GM12872 (cell line): ENCODE data around the gene C9orf85.

Experiments used
- TF ChIP-seq, protein P1 (sequence below): IDR thresholded peaks from 3 replicates; pipeline ENCODE4 v1.5.1; 2011; ENCODE audit warnings: low read depth, mild to moderate bottlenecking, low read length, moderate library complexity; ENCODE audit not compliant: insufficient read depth

The C9orf85 gene

DNA sequence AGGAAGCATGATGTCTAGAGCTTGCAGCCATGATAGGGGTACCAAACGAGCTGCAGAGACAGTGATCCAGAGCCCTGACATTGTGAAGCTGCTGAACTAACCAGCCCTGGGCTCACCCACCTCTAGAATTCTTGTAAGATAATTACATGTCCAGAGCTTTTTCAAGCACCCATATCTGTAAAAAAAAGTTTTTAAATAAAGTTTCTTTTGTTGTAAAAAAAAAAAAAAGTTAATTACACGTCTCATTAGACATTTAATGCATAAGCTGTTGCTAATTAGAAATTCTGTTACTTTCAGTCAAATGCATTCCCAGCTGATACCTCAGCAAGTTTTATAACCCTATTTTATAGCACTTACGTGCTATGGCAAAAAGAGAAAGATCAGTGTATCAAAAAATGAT lies 65.6 kb downstream of the C9orf85 start:
- TF ChIP-seq, protein P1, sequence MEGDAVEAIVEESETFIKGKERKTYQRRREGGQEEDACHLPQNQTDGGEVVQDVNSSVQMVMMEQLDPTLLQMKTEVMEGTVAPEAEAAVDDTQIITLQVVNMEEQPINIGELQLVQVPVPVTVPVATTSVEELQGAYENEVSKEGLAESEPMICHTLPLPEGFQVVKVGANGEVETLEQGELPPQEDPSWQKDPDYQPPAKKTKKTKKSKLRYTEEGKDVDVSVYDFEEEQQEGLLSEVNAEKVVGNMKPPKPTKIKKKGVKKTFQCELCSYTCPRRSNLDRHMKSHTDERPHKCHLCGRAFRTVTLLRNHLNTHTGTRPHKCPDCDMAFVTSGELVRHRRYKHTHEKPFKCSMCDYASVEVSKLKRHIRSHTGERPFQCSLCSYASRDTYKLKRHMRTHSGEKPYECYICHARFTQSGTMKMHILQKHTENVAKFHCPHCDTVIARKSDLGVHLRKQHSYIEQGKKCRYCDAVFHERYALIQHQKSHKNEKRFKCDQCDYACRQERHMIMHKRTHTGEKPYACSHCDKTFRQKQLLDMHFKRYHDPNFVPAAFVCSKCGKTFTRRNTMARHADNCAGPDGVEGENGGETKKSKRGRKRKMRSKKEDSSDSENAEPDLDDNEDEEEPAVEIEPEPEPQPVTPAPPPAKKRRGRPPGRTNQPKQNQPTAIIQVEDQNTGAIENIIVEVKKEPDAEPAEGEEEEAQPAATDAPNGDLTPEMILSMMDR, result no peak

DNA sequence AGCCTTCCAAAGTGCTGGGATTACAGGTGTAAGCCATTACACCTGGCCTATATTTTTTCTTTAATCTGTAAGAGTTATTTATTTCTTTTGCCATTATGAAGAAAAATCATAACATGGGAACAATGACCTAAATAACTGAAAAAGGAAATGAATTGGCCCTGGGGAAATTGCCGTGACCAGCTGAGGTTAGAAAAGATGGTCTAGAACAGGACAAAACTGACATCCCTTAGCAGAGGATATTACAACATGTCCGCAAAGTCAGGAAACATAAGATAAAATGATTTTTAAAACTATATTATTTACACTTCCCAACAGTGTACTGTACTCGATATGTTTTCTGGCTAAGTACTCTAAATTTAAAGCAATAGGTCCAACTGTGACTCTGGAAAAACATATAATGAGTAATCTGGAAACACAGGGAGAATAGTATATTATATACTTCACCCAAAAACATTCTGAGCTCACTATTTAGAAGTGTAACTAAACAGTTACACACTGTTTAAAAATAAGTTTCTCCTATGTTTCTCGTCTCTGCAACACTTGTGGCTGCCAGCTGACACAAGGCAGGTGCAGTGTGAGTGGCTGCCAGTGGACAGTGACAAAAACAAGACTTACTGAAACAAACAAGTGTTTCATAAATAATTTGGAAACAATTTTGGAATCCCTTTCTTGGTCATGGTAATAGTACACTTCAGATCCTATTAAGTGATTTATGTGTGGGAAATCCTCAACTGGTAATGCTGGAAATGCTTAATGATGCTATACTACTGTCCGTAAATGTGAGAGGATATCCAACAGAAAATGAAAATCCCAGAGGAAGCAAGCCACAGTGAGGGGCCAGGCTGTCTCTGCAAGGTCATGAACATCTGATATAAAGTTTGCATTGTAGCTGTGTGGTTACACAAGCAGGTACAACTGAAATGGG lies 69.1 kb downstream of the C9orf85 start:
- TF ChIP-seq, protein P1, result no peak

DNA sequence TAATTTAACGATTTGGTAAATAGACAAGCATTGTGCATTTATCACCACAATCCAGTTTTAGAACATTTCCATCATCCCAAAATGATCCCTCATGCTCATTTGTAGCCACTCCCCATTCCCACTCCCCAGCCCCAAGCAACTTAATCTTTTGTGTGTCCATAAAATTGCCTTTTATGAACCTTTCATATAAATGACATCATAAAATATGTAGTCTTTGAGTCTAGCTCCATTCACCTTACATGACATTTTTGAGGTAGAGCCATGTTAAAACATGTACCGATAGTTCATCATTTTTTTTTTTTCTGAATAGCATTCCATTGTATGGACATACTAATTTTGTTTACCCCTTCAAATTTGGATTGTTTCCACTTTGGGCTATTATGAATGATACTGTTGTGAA lies 70.5 kb downstream of the C9orf85 start:
- TF ChIP-seq, protein P1, result no peak

DNA sequence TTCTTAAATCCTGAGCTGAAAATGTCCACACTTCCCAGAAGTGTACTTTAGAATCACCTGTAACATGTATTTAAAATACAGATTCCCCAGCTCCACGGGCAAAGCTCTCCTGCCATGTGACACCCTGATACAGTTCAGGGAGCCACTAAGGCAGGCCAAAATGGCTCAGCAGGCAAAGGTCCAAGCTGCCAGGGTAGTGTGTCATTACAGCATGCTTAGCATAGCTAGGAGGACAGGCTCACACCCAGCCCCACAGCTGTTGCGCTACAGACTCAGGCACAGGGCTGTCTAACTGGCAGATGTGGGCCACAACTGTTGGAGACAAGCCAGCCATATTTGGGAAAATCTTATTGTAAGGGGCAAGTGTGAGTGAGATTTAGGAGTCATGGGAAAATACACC lies 73.0 kb downstream of the C9orf85 start:
- TF ChIP-seq, protein P1, result no peak

DNA sequence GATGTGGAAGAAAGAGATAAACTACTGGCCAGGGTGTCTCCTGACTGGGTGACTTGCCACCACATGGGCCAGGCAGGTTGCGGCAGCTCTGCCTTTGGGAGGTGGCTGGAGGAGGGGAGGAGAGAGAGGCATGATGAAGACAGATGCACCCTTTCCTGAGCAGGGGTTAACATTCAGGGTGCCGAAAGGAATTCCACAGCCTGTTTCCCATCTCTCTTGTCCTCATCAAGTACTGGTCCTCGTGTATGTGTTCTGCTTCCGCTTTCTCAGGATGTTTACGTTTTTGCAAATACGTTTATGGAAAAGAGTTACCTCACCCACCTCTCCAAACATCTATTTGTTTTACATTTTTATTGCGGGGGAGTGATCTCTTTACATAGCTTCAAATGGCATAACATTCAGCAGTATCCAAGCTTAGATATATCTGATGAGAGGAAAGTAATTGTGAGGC lies 73.4 kb downstream of the C9orf85 start:
- TF ChIP-seq, protein P1, result no peak

DNA sequence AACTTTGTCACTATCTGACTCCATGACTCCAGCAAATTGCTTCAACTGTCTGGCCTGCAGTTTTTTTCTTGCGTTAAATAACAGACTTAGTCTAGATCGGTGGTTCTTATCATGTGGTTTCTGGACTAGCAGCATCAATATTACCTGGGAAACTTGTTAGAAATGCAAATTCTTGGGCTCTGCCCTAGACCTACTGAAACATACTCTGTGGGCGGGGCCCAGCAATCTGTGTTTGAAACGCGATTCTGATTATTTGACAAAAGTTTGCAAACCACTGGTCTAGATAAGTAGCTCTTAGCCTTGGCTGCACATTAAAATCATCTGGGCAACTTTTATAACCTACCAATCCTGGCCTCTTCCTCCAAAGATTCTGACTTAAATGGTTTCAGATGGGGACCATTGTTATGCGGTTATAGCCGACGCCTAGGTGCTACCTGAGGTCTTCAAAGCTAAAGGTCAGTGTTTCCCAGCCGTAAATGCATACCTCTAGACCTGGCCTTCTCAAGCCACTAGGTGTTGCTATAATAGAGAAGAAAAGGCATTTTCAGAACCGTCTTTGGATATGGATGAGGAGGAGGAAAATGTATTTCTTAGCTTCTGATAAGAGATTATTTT lies 74.0 kb downstream of the C9orf85 start:
- TF ChIP-seq, protein P1, result no peak

DNA sequence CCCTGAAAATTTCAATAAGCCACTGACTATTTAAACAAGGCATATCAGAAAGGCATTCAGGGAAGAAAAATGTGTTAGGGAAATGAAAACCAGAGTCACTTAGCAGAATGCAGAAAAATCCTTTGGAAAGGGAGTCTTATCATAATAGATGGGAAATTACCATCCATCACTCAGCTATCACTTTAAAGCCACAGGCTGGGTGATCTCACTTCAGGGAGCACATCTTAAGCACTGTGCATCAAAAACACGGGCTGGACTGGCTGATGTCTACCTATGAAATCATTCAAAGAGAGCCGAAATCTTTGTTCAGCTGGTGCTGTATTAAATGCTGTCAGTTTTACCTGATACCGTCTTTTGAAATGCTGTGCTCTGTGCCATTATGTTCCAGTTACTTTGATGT lies 75.5 kb downstream of the C9orf85 start:
- TF ChIP-seq, protein P1, result no peak
